ENCODE measurements around the gene EME1. TPM values are rescaled to one million over a fixed set of nuclear protein-coding genes. Genes with fewer than 3 reads are reported as not detected.

The EME1 gene
- total and polyA plus RNA-seq, 10 of the 15 experiments (the other 5 are each of a cell fraction or from before 2014, with no cell fraction given): 13.8 to 40.5 (median 22.0) TPM

- TF ChIP-seq USF1 (IDR thresholded peaks at IDR 0.05; ENCODE audit: borderline replicate concordance, extremely low read length, insufficient read depth, low read depth, low read length) (no peak), CHD1 (IDR thresholded peaks at IDR 0.05; ENCODE audit: low read depth, low read length) (no peak), MTA2 (IDR thresholded peaks at IDR 0.05; ENCODE audit: low read depth) (no peak)
Observed at GRCh38 chr17:50381920-50382319, 8.9 kb downstream of the EME1 start (continued).

- in situ Hi-C loops (cut with MboI) (no loop called here), intact Hi-C loops (cut with micrococcal nuclease; ENCODE audit: unreplicated experiment) (no loop called here)
- DNase-seq (ENCODE audit: low read depth, low spot score) (no peak), ATAC-seq (no peak), FAIRE-seq (no peak)
- TF ChIP-seq, protein P1, sequence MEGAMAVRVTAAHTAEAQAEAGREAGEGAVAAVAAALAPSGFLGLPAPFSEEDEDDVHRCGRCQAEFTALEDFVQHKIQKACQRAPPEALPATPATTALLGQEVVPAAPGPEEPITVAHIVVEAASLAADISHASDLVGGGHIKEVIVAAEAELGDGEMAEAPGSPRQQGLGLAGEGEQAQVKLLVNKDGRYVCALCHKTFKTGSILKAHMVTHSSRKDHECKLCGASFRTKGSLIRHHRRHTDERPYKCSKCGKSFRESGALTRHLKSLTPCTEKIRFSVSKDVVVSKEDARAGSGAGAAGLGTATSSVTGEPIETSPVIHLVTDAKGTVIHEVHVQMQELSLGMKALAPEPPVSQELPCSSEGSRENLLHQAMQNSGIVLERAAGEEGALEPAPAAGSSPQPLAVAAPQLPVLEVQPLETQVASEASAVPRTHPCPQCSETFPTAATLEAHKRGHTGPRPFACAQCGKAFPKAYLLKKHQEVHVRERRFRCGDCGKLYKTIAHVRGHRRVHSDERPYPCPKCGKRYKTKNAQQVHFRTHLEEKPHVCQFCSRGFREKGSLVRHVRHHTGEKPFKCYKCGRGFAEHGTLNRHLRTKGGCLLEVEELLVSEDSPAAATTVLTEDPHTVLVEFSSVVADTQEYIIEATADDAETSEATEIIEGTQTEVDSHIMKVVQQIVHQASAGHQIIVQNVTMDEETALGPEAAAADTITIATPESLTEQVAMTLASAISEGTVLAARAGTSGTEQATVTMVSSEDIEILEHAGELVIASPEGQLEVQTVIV (IDR thresholded peaks at IDR 0.05; ENCODE audit: borderline replicate concordance, partially characterized antibody): no peak
- TF ChIP-seq POLR2A (IDR thresholded peaks at IDR 0.05; ENCODE audit: low read depth, low read length): peak; percentile 45
- Histone ChIP-seq H3K9me3 (replicated peaks; ENCODE audit: control insufficient read depth, insufficient read depth, low read length) (no peaks in the 10 kb centered on the region), H4K20me1 (ENCODE audit: control insufficient read depth, insufficient read depth) (no peaks in the 10 kb centered on the region), H3K4me1 (ENCODE audit: control insufficient read depth, insufficient read depth, low read length) (no peaks in the 10 kb centered on the region), H3K27ac (ENCODE audit: control insufficient read depth, insufficient read depth) (no peak overlapping the region), H3K36me3 (ENCODE audit: control insufficient read depth in 2 of 2, insufficient read depth in 2 of 2, low read length in 1 of 2) (peaks cover 36 to 42% of the 10 kb centered on the region in 2 experiments), H3K4me2 (ENCODE audit: control insufficient read depth, insufficient read depth) (no peak overlapping the region), H3K27me3 (replicated peaks in 1 of 2; ENCODE audit: control insufficient read depth in 2 of 2, insufficient read depth in 2 of 2, low read length in 1 of 2) (no peaks in the 10 kb centered on the region), H2AFZ (ENCODE audit: control insufficient read depth, low read depth, low read length) (no peak overlapping the region), H3K79me2 (ENCODE audit: control insufficient read depth, insufficient read depth, low read length) (no peaks in the 10 kb centered on the region), H3K9ac (ENCODE audit: control insufficient read depth, insufficient read depth, low read length) (no peak overlapping the region), H3K4me3 (no peak overlapping the region)
- BruUV-seq (replicated peaks): no TSS peak
- WGBS (ENCODE audit: insufficient coverage, insufficient replicate concordance, low lambda C conversion rate, missing lambda C conversion rate): 88% methylated on average over 12 of the region's 12 CpGs
- CTCF ChIA-PET: interaction anchor here (3.8 kb wide), 1 partner anchor 14 kb away, joined by 25 read pairs; the partner anchor contains the start of gene LRRC59
- SMC1A ChIA-PET (ENCODE audit: uncharacterized antibody, unreplicated experiment): no interaction called here
- POLR2A ChIA-PET: interaction anchor here (0.6 kb wide), 1 partner anchor 83 kb away, joined by 4 read pairs; no protein-coding TSS in a partner anchor
- RAD21 ChIA-PET (ENCODE audit: unreplicated experiment): no interaction called here
Observed at GRCh38 chr17:50382931-50383330, 9.9 kb downstream of the EME1 start.

All from GM12878 (cell line).